GM18498 (cell line): ENCODE data around the gene PROB1.

Source experiments
- ATAC-seq: cut with Tn5 transposase; IDR thresholded peaks from one replicate; pipeline ENCODE4 v1.9.1; 2021; ENCODE audit warnings: mild to moderate bottlenecking, moderate library complexity; ENCODE audit not compliant: unreplicated experiment

Gene PROB1

GRCh38 chr5:139343476-139343875 is 51.4 kb downstream of the PROB1 start:
- no peak for ATAC-seq

GRCh38 chr5:139342423-139342723 is 52.5 kb downstream of the PROB1 start:
- no peak for ATAC-seq

- ATAC-seq: peak; percentile 93
Measured at GRCh38 chr5:139341689-139342422, 53.0 kb downstream of the PROB1 start, which contains the start of gene PAIP2. Gene PAIP2 (plus strand): TSS chr5:139341854. CDS start chr5:139363785, 21,931 bp downstream.

- peak; percentile 25 for ATAC-seq
Measured at GRCh38 chr5:139341187-139341688, 53.7 kb downstream of the PROB1 start.
